22Rv1 (cell line): ENCODE results near the gene TRIM29.

Source experiments
- CTCF ChIP-seq: fragments of 450-650 bp; IDR thresholded peaks from 2 replicates; pipeline ENCODE4 v1.5.1; 2017; ENCODE audit warnings: mild to moderate bottlenecking
- ZFX ChIP-seq: fragments of 450-650 bp; IDR thresholded peaks from 2 replicates; pipeline ENCODE4 v1.6.1; 2017; ENCODE audit warnings: antibody characterized with exemption, borderline replicate concordance

GRCh38 chr11:120123946-120124345 lies 14.0 kb downstream of the TRIM29 start:
- TF ChIP-seq CTCF = no peak
- no peak for TF ChIP-seq ZFX
